ENCODE results near the gene WNT3. TPM values are rescaled to one million over a fixed set of nuclear protein-coding genes. Genes with fewer than 3 reads are reported as not detected.

Gene WNT3
- total RNA-seq, 1 experiment from 2014 or later = 5.5 TPM

DNA sequence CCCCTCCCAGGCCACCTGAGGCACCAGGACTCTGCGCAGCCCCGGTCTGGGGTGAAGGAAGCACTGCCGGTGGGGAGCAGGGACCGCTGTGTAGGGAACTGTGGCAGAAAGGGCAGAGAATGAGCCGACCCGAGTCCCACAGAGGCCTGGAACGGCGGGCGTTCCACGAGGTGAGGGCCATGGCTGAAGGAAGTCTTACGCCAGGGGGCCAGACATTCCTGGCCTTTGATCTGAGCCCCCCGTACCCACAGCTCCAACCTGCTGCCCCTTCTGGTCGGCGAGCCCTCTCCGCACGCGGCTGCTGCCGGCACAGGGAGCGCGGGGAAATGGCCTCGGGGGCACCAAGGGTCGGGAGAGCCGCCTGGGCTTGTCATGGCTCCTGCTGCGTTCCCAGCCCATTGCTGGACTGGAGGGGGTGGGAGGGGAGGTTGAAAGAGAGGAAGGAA lies 1.4 kb upstream of the WNT3 start:
- POLR2A ChIA-PET = no interaction called here

More for the DNA sequence above, 1.4 kb upstream of the WNT3 start:
- CTCF ChIA-PET = no interaction called here
- H2AFZ ChIP-seq (ENCODE audit: low read depth, low read length, poor library complexity, severe bottlenecking) = no peak overlapping the region
- no TSS peak for BruUV-seq (replicated peaks)
- no peak for DNase-seq (ENCODE audit: low read depth, low spot score)
- ATAC-seq = no peak
- no peaks in the 10 kb centered on the region for H3K36me3 ChIP-seq (ENCODE audit: control insufficient read depth in 1 of 2, insufficient read depth in 2 of 2, low read length in 2 of 2)
- RAD21 ChIA-PET (ENCODE audit: low non-redundant PET in 1 of 2, low total read pairs in 2 of 2, uncharacterized antibody in 2 of 2, unreplicated experiment in 2 of 2) = no interaction called here
- intact Hi-C loops (cut with micrococcal nuclease) = no loop called here
- H3K79me2 ChIP-seq (ENCODE audit: insufficient read depth, low read length) = no peaks in the 10 kb centered on the region
- no peaks in the 10 kb centered on the region for H3K27me3 ChIP-seq (ENCODE audit: insufficient read depth, low read length)
- TF ChIP-seq EGR1 (IDR thresholded peaks at IDR 0.05; ENCODE audit: low read depth) (no peak), EZH2 (IDR thresholded peaks at IDR 0.05) (no peak), ZFX (IDR thresholded peaks at IDR 0.05) (no peak), RAD21 (IDR thresholded peaks at IDR 0.05; ENCODE audit: low read depth) (no peak), JUND (IDR thresholded peaks at IDR 0.05) (no peak), ZNF274 (IDR thresholded peaks at IDR 0.05; ENCODE audit: low read depth, low read length) (no peak), ELF1 (IDR thresholded peaks at IDR 0.05; ENCODE audit: borderline replicate concordance, low read depth) (no peak), SP1 (IDR thresholded peaks at IDR 0.05; ENCODE audit: low read depth) (no peak)
- TF ChIP-seq, protein P1, sequence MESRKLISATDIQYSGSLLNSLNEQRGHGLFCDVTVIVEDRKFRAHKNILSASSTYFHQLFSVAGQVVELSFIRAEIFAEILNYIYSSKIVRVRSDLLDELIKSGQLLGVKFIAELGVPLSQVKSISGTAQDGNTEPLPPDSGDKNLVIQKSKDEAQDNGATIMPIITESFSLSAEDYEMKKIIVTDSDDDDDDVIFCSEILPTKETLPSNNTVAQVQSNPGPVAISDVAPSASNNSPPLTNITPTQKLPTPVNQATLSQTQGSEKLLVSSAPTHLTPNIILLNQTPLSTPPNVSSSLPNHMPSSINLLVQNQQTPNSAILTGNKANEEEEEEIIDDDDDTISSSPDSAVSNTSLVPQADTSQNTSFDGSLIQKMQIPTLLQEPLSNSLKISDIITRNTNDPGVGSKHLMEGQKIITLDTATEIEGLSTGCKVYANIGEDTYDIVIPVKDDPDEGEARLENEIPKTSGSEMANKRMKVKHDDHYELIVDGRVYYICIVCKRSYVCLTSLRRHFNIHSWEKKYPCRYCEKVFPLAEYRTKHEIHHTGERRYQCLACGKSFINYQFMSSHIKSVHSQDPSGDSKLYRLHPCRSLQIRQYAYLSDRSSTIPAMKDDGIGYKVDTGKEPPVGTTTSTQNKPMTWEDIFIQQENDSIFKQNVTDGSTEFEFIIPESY (IDR thresholded peaks at IDR 0.05; ENCODE audit: extremely low read depth, insufficient replicate concordance, low read length) = no peak
- no peak overlapping the region for H3K27ac ChIP-seq (ENCODE audit: low read depth, low read length)
- no peak overlapping the region for H3K9ac ChIP-seq (ENCODE audit: low read length)
- no peak overlapping the region for H3K4me2 ChIP-seq (ENCODE audit: low read length)
- H4K20me1 ChIP-seq (ENCODE audit: insufficient read depth) = no peaks in the 10 kb centered on the region
- peaks cover 0 to 10% of the 10 kb centered on the region in 2 experiments; a peak in 2 of 4 replicates for H3K4me1 ChIP-seq (ENCODE audit: control insufficient read depth in 1 of 2, insufficient read depth in 2 of 2, low read length in 2 of 2)
- H3K9me3 ChIP-seq (ENCODE audit: control insufficient read depth in 1 of 2, insufficient read depth in 1 of 2, low read depth in 1 of 2, low read length in 2 of 2) = no peaks in the 10 kb centered on the region
- H3K4me3 ChIP-seq (replicated peaks in 1 of 2; ENCODE audit: low read depth in 1 of 2, low read length in 2 of 2) = no peak overlapping the region
- no peaks in the 10 kb centered on the region for H3K9me2 ChIP-seq (ENCODE audit: insufficient read depth)

Measured in HCT116 (cell line).